ENCODE results near the gene CEACAM3. TPM values are rescaled to one million over a fixed set of nuclear protein-coding genes. Genes with fewer than 3 reads are reported as not detected.

CEACAM3 gene
- total RNA-seq, 1 donor from 2014 or later: not detected

- peak; percentile 13 for DNase-seq (ENCODE audit: low read depth, low spot score)
Observed at GRCh38 chr19:41792513-41793413, 3.6 kb upstream of the CEACAM3 start.

- no peak for DNase-seq (ENCODE audit: low read depth, low spot score)
Observed at GRCh38 chr19:41793414-41793727, 3.0 kb upstream of the CEACAM3 start.

GRCh38 chr19:41795031-41795461 lies 1.3 kb upstream of the CEACAM3 start:
- no peak for DNase-seq (ENCODE audit: low read depth, low spot score)

GRCh38 chr19:41796901-41797300 lies 514 bp downstream of the CEACAM3 start:
- no peak for DNase-seq (ENCODE audit: low read depth, low spot score)

GRCh38 chr19:41799444-41800000 lies 3.1 kb downstream of the CEACAM3 start:
- no peak for DNase-seq (ENCODE audit: low read depth, low spot score)

- DNase-seq (ENCODE audit: low read depth, low spot score): no peak
Observed at GRCh38 chr19:41801031-41801430, 4.6 kb downstream of the CEACAM3 start.

- no peak for DNase-seq (ENCODE audit: low read depth, low spot score)
Observed at GRCh38 chr19:41801792-41802211, 5.4 kb downstream of the CEACAM3 start.

GRCh38 chr19:41802770-41803169 lies 6.4 kb downstream of the CEACAM3 start:
- DNase-seq (ENCODE audit: low read depth, low spot score): no peak

GRCh38 chr19:41804336-41804735 lies 7.9 kb downstream of the CEACAM3 start:
- DNase-seq (ENCODE audit: low read depth, low spot score): no peak

- no peak for DNase-seq (ENCODE audit: low read depth, low spot score)
Observed at GRCh38 chr19:41807176-41807575, 10.8 kb downstream of the CEACAM3 start.

- DNase-seq (ENCODE audit: low read depth, low spot score): no peak
Observed at GRCh38 chr19:41808663-41809566, 12.5 kb downstream of the CEACAM3 start.

- DNase-seq (ENCODE audit: low read depth, low spot score): no peak
Observed at GRCh38 chr19:41810301-41810700, 13.9 kb downstream of the CEACAM3 start.

- no peak for DNase-seq (ENCODE audit: low read depth, low spot score)
Observed at GRCh38 chr19:41811036-41811435, 14.6 kb downstream of the CEACAM3 start.

- no peak for DNase-seq (ENCODE audit: low read depth, low spot score)
Observed at GRCh38 chr19:41811981-41812380, 15.6 kb downstream of the CEACAM3 start.

GRCh38 chr19:41813911-41814310 lies 17.5 kb downstream of the CEACAM3 start:
- DNase-seq (ENCODE audit: low read depth, low spot score): no peak

- DNase-seq (ENCODE audit: low read depth, low spot score): no peak
Observed at GRCh38 chr19:41815301-41815700, 18.9 kb downstream of the CEACAM3 start.

GRCh38 chr19:41816761-41817160 lies 20.4 kb downstream of the CEACAM3 start:
- DNase-seq (ENCODE audit: low read depth, low spot score): no peak

GRCh38 chr19:41821003-41821735 lies 24.8 kb downstream of the CEACAM3 start:
- no peak for DNase-seq (ENCODE audit: low read depth, low spot score)

- DNase-seq (ENCODE audit: low read depth, low spot score): no peak
Observed at GRCh38 chr19:41837981-41838708, 41.8 kb downstream of the CEACAM3 start.

GRCh38 chr19:41839211-41839610 lies 42.8 kb downstream of the CEACAM3 start:
- DNase-seq (ENCODE audit: low read depth, low spot score): no peak

GRCh38 chr19:41843371-41843770 lies 47.0 kb downstream of the CEACAM3 start:
- DNase-seq (ENCODE audit: low read depth, low spot score): no peak

Data from pulmonary artery endothelial cell (primary cell).